VCaP (cell line): ENCODE results near the gene MBLAC1.

Experiments used
- H3K27ac ChIP-seq: fragments of 450-650 bp; 2 replicates; pipeline ENCODE4 v1.5.1; 2017
- CTCF ChIP-seq: fragments of 450-650 bp; conservative IDR thresholded peaks from 2 replicates; pipeline ENCODE4 v1.5.1; 2017; ENCODE audit warnings: mild to moderate bottlenecking, moderate library complexity

Gene MBLAC1

GRCh38 chr7:100085515-100085914 is 41.3 kb upstream of the MBLAC1 start:
- no peak for TF ChIP-seq CTCF
- no peak overlapping the region for H3K27ac ChIP-seq

- no peak for TF ChIP-seq CTCF
- H3K27ac ChIP-seq = peak overlapping the region; percentile 93
Observed at GRCh38 chr7:100087055-100087750, 39.6 kb upstream of the MBLAC1 start.

GRCh38 chr7:100088095-100088620 is 38.6 kb upstream of the MBLAC1 start:
- peak overlapping the region; percentile 93 for H3K27ac ChIP-seq
- TF ChIP-seq CTCF = no peak

- TF ChIP-seq CTCF = no peak
- peak within 1 kb of the TSS; percentile 93 for H3K27ac ChIP-seq
Observed at GRCh38 chr7:100088621-100089457, 37.9 kb upstream of the MBLAC1 start, which contains the start of gene COPS6. TSS of gene COPS6 (plus strand) at chr7:100088969. CDS start at chr7:100088991, 22 bp downstream.

GRCh38 chr7:100089458-100090196 is 37.1 kb upstream of the MBLAC1 start:
- H3K27ac ChIP-seq = peak overlapping the region; percentile 93
- no peak for TF ChIP-seq CTCF

GRCh38 chr7:100090527-100091410 is 36.0 kb upstream of the MBLAC1 start:
- no peak for TF ChIP-seq CTCF
- no peak overlapping the region for H3K27ac ChIP-seq
